Stimulated activated CD4-positive, alpha-beta T cell treated with anti-CD3 and anti-CD28 coated beads, Interleukin-4, amount 100 ng/mL, for 1 hour (primary cell): ENCODE data around the gene BTBD17.

Experiments
- DNase-seq: peaks from one replicate; pipeline ENCODE4 v3.0.0-alpha.2; 2020

BTBD17 gene

DNA sequence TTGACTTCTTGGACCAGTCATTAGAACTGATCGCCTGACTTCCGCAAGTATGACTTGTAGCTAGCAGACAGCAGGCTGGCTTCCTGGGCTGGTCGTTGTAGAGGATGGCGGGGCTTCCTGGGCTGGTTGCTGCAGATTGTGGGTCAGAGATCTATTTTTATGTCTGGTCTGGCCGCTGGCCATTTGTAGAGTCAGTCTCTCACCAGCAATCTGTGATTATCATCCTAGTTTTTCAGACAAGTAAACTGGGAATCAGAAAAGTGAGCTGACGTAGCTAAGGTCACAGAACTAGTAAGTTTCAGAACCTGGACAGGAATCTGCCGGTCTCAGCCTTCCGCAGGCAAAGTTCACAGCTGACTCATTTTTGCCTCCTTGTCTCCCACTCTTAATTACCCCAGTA lies 24.7 kb upstream of the BTBD17 start:
- DNase-seq = no peak

DNA sequence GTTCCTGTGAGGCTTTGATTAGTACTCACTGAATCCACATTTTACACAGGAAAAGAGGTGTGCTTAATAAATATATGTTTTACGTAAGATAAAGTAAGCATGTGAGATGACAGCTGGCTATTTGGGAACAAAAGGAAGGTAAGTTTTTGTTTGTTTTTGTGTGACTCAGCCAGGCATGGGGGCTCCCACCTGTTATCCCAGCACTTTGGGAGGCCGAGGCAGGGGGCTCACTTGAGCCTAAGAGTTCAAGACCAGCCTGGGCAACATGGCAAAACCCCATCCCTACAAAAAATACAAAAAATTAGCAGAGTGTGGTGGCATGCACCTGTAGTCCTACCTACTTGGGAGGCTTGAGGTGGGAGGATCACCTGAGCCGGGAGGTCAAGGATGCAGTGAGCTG lies 23.5 kb upstream of the BTBD17 start:
- DNase-seq = no peak

DNA sequence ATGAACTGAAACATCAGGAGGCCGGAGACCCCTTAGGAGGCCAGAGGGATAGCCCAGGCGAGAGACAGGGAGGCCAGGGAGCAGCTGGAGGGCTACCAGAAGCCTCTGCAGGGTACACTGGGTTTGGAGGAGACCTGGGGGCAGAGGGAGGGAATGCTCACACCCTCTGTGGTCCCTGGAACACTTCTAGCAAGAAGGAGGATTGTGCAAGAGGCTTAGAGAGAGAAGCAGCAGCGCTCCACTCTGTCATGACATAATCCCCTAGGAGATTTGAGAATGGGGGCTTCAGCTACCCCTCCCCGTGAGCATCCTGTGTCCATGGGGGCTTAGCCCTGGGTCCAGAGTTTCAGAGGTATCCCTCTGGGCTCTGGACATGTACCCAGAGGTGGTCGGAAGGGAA lies 21.5 kb upstream of the BTBD17 start:
- no peak for DNase-seq

DNA sequence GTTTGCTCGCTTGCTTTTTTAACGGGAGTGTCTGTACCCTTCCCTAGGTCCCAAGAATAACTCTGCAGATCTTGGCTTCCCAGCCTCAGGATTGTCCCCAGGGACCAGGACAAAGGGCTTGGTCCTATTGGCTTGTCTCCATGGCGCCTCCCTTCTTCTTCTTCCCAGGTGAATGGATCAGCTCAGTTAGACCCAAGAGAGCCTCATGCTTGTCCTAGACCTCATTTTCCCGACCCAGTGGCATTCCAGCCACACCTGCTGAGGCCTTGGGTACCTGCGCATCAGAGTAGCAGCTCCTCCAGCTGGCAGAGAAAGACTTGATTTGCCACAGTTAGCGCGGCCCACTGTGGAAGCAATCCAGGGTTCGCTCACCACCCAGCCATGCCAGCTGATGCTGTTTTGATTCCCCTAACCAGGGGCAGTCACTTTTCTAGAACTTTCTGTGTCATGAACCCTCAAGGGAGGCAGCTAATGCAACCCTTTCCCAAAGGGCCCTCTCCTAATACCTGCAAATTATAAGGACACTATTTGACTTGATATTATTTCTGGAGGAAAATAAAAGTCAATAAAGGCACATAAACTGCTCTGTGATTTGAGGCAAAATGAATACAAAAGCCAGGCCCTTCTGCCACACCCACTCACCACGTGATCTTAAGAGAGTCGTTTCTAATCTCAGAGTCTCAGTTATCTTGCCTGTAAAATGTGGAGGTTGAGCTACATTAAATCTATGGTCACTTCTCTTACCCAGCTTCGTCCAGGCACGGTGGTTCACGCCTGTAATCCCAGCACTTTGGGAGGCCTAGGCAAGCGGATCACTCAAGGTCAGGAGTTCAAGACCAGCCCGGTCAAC lies 19.5 kb upstream of the BTBD17 start:
- DNase-seq = no peak

DNA sequence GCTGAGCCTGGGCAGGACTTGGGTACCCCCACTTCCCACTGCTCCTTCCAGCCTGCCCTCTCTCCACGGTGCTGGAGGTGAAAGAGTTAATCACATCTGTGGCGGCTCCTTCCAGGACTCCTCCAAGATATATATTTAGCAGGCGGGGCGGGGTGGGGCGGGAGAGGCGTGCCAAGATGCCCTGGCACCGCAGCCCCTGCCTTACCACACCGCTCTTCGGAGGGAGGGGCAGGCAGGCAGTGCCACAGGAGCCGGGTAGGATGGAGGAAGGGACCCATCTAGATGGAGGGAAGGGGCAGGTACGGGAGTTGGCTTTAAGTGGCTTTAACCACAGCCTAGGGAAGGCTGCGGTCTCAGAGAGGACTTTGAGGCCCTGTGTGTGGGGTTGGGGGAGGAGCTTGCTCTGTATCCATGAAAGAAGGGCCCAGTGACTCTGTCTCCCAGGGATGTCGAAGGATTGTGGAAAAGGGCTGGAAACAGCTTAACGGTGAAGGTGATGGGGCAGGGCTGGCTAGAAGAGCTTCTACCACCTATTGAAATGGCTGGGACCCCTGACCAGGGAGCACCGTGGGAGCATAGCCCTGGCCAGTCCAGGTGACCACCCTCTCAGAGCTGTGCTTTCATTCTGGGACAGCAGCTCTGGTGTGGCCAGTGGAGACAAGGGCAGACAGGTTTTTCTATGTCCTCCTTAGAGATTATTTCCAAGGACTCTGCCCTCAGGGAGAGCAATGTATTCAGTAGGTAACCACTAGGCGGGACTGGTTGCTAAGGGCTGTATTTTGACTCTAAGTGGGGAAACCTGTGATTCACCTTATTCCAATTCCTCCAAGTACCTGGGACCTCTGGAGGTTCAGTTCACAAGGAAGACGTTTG lies 18.7 kb upstream of the BTBD17 start:
- no peak for DNase-seq

DNA sequence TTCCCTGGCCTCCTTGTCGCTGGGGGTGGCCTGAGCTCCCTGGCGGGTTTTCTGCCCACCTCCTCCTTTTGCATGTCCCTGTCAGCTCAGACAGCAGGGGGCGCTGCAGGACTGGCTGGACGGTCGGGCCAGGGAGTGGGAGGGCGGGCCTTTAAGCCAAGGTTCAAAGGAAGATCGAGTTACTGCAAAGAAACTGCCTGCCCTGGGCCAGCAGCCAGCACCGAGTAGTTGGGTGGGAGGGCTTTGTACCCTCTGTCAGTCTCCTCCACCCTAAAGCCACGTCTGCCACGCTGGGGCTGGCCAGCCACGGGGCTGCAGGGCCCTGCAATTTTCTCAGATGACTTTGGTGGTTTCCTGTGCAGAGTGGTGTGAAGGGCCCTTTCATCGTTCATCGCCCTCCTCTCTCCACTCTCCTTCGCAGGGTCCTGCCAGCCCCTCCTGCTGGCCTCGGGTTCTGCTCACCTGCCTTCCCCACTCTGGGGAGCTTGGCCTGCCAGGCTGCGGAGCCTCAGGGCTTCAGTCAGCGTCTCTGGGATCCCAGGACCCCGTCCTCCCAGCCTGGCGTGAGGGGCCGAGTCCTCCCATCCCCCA lies 17.9 kb upstream of the BTBD17 start:
- peak; percentile 94 for DNase-seq

DNA sequence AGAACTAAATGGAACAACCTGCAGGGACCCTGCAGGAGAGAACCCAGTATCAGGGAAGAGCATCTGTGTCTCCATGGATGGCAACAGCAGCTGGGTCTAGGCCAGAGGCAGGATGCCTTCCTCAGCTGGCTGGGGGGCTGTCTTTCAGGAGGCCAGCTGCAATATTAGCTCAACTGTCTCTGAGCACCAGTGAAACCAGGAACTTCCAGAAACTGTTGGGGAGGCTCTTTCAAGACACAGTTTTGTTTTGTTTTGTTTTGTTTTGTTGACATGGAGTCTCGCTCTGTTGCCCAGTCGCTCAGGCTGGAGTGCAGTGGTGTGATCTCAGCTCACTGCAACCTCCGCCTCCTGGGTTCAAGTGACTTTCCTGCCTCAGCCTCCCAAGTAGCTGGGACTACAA lies 13.2 kb upstream of the BTBD17 start:
- no peak for DNase-seq

DNA sequence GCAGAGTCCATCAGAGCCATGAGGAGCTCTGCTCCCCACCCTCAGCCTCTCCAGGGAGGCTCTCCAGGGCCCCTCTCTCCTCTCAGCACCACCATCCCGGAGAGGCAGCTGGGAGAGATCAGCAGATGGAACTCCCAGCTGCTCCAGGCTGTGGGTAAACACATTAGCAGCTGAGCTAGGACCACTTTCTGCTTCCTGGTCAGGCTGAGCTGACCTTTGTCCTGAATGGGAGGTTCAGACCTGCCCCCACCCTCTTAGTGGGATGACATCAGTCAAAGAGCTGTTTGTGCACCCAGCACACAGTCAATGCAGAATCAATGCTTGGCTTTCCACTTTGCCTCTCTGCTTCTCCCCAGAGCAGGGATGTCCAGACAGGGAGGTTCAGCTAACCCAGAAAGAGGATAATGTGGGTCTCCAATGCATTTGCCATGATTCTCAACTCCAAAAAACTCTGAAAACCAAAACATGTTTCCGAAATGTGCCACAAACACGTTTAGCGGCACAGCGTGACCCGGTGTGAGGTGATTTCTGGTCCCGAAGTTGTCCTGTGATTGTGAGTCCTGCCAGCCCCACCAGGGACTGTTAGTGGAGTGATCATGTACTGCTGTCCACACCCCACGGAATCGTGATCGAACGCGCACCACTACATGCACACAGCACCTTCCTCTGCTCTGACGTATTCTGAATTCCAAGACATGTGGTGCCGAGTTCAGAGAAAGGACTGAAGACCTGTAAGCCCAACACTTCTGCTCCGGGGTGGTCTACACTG lies 12.4 kb upstream of the BTBD17 start:
- no peak for DNase-seq

DNA sequence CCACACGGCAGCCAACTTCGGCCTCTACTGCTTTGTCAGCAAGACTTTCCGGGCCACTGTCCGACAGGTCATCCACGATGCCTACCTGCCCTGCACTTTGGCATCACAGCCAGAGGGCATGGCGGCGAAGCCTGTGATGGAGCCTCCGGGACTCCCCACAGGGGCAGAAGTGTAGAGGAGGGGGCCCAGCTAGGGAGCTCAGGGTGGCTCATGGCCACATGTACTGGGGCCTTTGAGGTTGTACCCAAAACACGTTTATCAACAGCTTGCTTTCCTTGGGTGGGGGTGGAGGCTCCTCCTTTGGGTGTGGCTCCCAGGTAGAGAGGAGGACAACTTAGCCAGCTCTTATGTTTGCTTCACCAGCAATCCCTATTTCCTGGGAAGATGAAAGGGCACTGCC lies 10.8 kb upstream of the BTBD17 start:
- no peak for DNase-seq

DNA sequence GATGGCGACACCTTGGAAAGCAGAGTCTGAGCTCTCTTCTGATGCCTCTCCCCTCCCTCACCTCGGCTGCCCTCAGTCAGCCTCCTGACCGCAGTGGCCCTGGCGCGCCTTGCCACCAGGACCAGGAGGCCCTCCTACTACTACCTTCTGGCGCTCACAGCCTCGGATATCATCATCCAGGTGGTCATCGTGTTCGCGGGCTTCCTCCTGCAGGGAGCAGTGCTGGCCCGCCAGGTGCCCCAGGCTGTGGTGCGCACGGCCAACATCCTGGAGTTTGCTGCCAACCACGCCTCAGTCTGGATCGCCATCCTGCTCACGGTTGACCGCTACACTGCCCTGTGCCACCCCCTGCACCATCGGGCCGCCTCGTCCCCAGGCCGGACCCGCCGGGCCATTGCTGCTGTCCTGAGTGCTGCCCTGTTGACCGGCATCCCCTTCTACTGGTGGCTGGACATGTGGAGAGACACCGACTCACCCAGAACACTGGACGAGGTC lies 10.0 kb upstream of the BTBD17 start:
- DNase-seq = no peak

DNA sequence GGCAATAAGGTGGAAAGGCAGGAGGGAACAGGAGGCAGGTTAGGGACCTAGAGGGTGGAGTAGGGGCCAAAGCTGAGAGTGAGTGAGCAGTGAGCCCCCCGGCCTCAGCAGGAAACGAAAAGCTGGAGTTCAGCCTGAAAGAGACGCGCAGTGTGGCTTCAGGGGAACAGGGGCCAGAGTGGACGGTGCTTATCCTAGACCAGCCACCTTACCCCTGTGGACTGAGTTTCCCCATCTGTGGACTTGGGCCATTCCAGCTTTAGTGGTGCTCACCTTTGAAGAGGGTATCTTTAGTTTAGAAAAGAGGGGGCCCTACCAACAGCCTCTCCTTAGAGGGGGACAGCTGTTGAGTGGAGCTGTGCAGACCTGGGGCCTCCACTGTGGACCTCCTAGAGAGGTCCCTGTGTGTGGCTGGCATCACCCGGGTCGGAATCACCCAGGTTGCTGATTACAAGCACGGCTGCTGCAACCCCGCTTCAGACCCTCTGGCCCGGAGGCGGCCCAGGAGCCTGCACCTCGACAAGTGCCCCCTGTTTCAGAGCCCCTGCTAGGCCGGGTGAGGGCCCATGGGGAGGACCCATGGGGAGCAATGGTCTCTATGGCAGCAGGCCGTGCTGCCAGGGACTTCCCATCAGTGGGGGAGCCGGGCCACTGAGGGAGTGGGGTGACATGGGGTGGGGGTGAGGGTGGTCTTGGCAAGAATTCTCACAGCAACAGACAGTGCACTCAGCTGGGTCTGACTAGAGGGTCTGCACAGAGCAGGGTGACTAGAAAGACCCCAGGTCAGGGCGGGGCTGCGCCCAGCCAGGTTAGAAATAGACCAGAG lies 8.2 kb upstream of the BTBD17 start:
- DNase-seq = no peak

DNA sequence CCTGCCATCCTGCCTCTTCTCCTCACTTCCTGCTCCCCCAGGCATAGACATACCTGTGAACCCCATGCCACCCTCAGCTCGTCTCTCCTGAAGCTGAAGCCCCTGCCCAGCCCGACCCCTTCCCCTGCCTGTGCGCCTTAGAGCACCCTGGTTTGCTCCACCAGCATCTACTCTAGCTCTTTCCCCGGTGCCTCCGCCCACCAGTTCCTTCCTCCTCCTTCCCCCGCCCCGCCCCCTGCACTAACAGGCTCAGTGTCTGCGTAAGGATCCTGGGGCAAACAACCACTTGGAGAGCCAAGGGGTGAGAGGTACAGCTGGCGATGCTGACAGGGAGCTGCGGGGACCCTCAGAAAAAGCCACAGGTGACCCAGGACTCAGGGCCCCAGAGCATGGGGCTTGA lies 7.6 kb upstream of the BTBD17 start:
- peak; percentile 73 for DNase-seq

DNA sequence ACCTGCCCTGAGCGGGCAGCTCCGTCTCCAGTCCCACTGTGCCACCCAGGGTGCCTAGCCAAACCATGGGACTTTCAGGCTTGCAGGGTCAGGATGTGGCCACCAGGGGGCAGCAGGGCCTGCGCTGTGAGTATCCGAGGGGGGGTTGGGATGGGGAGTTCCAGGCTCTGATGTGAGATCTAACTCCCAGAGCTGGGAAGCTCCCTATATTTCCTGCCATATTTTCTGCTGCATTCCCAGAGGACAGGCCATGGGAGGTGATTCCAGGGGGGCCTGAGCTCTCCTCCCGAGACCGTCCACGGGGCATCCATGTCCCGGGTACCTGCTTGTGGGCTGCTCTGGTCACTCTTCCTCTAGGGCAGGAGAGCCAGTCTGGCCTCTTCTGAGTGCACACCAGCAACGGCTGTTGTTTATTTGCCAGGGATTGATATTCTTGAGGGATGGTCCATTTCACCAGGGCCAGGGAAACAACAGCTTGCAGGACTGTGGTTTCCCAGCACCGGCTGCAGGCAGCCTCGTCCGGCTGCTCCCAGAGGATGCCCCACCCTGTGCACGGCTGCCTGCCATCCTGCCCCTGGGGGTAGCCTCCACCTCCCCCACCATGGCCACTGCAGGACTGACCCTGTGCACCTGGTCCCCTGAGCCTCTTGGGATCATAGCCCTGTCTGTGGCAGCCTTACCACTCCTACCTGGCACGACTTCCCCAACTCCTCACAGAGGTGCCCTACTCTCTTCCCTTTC lies 6.8 kb upstream of the BTBD17 start:
- DNase-seq = peak; percentile 75

DNA sequence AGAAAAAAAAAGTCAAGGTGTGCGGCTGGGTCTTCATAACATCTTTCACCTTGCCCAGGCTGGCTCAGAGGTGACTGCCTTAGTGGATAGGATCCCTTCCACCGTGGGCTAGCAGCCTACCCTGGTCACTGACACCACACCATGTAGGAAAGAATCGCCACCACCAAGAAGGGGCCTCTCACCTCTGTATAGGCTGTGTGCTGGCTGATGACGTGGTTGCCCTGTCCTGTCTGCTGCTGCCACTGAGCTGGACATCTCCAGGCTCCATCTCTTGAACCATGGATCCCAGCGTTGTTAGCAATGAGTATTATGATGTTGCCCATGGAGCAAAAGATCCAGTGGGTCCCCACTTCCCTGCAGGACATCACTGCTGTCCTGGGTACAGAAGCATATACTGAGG lies 5.5 kb upstream of the BTBD17 start, which contains the start of gene GPR142:
GPR142 (plus strand) TSS at position 301 of the 400 bp plus-strand sequence. CDS start 2,035 bp downstream, outside the sequence.
- DNase-seq = no peak

DNA sequence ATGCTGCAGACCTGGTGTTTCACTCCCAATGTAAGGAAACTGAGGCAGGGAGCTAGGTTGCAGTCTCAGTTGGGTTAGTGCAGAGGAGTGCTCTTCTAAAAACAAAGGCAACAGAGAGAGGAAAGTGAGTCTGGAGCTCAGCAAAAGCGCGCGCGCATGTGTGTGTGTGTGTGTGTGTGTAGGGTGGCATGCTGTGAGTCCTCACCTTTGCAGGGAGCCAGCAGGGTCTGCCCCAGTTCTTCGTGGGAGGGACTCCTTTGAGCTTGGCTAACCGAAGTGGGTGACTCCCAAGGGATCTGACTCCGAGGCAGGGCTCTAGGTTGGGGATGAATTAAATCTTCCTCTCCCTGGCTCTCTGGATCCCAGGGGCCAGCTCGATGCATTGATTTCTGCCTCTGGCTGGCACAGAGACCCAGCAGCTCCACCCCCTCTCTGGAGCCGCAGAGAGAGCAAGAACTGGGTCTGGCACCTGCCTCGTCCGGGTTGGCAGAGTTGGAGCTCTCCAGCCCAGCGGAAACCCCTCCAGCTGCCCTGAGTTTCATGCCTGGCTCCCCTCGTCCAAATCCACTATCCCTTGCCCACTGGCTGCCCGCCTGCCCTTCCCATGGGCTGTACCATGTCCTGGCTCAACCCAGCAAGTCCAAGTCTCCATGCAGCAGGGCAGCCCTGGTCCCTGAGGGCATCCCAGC lies 1.3 kb upstream of the BTBD17 start:
- no peak for DNase-seq

DNA sequence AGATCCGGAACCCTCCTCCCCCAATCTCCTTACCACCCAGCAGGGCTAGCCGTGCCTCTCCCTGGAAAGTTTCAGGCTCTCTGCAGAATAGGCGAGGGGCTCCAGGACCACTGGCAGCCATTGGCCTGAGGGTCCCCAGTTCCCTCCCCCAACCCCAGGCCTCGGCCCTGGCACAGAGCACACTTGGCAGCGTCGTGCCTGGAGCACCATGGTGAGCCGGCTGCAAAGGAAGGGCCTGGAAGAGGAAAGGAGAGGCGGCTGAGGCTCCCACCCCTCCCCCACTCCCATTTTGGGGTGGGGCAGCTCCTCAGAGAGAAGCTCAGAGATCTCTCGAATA lies 369 bp upstream of the BTBD17 start:
- no peak for DNase-seq

DNA sequence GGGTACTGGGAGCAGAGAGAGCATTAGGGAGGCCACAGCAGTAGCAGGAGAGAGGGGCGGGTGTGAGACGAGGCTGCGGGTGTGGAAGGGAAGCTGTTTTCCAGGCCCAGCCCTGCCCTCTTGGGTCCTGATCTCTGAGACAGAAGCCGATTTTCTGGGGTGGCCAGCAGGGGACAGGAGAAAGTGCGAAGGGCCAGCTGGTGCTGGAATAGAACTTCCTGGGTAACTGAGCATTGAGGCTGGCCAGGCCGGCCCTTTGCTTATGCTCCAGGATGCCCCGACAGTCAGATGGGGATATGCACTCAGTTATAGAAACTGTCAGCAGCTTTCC lies 804 bp downstream of the BTBD17 start:
- no peak for DNase-seq

DNA sequence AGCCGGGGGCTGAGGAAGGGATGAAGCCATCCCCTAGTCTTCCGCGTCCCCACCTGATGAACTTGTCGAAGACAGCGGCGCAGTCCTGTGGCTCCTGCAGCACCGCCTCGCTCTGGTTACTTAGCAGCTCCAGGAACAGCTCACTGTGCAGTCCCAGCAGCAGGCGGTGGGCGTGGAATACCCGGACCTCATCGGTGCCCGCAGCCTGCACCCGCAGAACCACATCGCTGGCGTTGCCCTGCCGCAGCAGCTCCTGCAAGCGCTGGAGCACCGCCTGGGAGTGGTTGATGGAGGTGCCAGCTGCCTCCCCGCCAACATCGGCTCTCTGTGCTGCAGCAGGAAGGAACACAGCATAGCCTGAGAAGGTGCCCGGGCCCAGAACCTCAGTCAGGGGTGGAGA lies 1.8 kb downstream of the BTBD17 start:
- no peak for DNase-seq

DNA sequence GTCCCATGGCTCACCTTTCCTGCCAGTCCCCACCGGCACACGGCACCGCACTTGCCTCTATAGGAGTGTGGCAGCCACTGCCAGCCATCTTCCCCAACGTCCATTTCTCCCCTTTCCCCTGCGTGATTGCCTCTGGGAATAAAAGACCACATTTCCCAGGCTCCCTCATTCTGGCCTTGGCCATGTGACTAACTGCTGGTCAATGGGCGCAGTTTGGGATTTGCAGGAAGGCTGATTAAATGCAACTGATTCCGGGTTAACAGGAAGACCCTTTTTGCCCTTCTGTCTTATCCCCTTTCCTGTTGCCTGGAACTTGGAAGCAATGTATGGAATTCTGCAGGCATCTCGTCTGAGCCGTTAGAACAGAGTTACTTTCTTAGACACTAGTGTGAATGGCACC lies 3.0 kb downstream of the BTBD17 start:
- no peak for DNase-seq

DNA sequence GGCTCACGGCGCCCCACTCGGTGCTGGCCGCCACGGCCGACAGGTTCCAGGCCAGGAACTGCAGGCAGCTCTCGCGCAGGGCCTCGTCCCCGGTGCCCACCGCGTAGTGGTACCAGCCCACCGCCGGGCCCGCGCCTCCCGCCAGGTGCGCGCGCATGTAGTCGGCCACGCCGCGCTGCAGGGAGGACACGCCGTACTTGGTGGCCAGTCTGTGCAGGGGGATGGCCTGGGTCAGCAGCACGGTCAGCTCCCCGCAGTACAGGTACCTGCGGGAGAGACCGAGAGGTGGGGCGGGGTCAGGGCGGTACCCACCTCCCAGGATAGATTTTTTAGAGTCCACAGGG lies 4.2 kb downstream of the BTBD17 start:
- DNase-seq = no peak
